Measurements from ENCODE around the gene TRIM25.

The TRIM25 gene

DNA sequence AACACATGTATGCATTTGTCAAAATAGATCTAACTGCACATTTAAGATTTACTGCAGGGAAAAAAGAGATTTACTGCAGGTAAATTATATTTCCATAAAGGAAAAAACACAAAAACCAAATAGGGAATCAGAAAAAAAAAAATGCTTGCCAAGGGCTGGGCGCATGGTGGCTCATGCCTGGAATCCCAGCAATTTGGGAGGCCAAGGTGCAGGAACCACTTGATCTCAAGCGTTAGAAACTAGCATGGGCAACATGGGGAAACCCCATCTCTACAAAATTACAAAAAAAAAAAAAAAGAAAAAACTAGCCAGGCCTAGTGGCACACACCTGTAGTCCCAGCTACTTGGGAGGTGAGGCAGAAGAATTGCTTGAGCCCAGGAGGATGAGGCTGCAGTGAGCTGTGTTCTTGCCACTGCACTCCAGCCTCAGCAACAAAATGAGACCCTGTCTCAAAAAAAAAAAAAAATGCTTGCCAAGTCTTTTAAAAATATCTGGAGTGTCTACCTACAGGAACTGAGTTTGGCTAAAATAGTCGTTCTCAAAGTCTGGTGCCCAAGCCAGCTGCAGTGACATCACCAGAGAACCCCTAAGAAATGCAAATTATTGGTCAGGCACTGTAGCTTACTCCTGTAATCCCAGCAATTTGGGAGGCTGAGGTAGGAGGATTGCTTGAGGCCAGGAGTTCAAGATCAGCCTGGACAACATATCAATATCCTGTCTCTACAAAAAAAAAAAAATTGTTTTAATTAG is 17.5 kb downstream of the TRIM25 start:
- no peak overlapping the region for H3K4me3 ChIP-seq (ENCODE audit: low read length)
- TF ChIP-seq, protein P1, sequence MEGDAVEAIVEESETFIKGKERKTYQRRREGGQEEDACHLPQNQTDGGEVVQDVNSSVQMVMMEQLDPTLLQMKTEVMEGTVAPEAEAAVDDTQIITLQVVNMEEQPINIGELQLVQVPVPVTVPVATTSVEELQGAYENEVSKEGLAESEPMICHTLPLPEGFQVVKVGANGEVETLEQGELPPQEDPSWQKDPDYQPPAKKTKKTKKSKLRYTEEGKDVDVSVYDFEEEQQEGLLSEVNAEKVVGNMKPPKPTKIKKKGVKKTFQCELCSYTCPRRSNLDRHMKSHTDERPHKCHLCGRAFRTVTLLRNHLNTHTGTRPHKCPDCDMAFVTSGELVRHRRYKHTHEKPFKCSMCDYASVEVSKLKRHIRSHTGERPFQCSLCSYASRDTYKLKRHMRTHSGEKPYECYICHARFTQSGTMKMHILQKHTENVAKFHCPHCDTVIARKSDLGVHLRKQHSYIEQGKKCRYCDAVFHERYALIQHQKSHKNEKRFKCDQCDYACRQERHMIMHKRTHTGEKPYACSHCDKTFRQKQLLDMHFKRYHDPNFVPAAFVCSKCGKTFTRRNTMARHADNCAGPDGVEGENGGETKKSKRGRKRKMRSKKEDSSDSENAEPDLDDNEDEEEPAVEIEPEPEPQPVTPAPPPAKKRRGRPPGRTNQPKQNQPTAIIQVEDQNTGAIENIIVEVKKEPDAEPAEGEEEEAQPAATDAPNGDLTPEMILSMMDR (IDR thresholded peaks at IDR 0.05; ENCODE audit: insufficient read depth, low read depth, low read length, missing control alignments): no peak
- DNase-seq (ENCODE audit: low read depth): no peak

DNA sequence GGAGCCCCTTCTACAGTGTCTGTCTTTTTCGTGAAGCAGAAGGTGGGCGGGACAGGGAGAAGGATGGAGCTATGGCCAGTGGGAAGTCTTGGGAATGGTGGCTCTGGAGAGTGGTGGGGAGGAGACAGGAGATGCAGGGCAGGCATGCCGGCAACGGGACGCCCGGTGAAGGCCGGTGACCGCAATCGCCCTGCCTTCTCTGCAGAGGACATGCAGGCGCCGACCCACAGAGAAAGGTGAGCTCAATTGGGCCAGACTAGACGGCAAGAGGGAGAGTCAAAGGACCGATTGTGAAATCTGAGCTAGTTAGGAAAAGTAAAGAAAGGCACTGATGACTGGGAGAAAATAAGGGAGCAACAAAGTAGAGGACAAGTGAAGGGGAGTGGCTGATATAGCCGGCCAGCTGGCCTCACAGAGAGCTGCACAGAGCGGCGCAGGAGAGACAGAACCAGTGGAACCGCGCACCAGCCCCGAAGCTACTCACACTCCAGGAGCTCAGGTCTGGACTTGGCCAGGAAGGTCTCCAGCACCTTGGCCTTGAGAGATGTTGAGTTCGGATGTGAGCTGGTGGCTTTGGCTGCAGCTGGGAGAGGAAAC is 18.9 kb downstream of the TRIM25 start:
- TF ChIP-seq, protein P1 (IDR thresholded peaks at IDR 0.05; ENCODE audit: insufficient read depth, low read depth, low read length, missing control alignments): no peak
- no peak for DNase-seq (ENCODE audit: low read depth)
- H3K4me3 ChIP-seq (ENCODE audit: low read length): no peak overlapping the region

DNA sequence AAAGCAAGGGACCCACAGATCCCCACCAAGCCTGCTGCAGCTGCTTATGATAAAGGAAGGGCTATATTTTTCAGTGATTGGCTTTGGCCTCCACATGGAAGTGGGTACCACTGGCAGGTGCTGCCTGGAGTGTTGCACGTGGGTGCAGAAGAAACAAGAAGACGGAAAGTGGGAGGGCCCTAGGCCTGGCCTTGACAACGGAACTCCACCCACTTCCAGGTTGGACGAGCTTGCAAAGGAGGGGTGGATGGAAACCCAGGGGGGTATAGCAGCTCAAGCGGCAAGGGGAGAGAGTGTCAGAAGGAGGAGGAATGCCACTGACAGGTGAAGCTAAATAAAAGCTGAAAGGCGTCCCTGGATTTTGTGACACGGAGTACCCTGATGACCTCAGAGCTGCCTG is 20.3 kb downstream of the TRIM25 start:
- no peak for DNase-seq (ENCODE audit: low read depth)
- H3K4me3 ChIP-seq (ENCODE audit: low read length): no peak overlapping the region
- TF ChIP-seq, protein P1 (IDR thresholded peaks at IDR 0.05; ENCODE audit: insufficient read depth, low read depth, low read length, missing control alignments): no peak

DNA sequence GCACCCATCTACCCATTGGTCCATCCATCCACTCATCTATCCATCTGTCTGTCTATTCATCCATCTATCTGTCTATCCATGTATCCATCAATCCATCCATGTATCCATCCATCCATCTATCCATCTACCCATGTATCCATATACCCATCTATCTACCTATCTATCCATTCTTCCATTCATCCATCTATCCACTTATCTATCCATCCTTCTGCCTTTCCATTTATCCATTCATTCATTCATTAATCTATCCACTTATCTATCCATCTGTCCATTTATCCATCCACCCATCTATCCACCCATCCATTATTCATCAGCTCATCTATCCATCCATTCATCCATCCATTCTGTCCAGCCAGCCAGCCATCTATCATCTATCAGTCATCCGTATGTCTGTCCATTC is 21.5 kb downstream of the TRIM25 start:
- TF ChIP-seq, protein P1 (IDR thresholded peaks at IDR 0.05; ENCODE audit: insufficient read depth, low read depth, low read length, missing control alignments): no peak
- no peak for DNase-seq (ENCODE audit: low read depth)
- no peak overlapping the region for H3K4me3 ChIP-seq (ENCODE audit: low read length)

DNA sequence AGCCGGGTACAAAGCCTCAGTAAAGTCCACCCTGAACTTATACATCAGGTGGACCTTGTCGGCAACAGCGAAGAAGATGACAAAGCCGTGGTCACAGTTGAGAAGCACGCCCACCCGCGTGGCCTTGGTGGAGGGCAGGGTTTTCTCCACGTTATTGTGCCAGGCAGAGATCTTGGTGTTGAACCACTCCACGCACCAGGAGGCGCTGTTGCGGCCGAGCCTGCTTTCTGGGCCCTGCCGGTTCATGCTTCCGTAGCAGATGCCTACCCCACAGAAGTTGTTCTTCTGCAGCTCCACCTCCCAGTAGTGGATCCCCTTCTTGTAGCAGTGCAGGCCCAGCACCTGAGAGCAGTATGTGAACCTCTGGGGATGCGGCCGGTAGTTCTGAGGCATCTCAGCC is 22.1 kb downstream of the TRIM25 start:
- no peak overlapping the region for H3K4me3 ChIP-seq (ENCODE audit: low read length)
- no peak for DNase-seq (ENCODE audit: low read depth)
- TF ChIP-seq, protein P1 (IDR thresholded peaks at IDR 0.05; ENCODE audit: insufficient read depth, low read depth, low read length, missing control alignments): peak; percentile 6

DNA sequence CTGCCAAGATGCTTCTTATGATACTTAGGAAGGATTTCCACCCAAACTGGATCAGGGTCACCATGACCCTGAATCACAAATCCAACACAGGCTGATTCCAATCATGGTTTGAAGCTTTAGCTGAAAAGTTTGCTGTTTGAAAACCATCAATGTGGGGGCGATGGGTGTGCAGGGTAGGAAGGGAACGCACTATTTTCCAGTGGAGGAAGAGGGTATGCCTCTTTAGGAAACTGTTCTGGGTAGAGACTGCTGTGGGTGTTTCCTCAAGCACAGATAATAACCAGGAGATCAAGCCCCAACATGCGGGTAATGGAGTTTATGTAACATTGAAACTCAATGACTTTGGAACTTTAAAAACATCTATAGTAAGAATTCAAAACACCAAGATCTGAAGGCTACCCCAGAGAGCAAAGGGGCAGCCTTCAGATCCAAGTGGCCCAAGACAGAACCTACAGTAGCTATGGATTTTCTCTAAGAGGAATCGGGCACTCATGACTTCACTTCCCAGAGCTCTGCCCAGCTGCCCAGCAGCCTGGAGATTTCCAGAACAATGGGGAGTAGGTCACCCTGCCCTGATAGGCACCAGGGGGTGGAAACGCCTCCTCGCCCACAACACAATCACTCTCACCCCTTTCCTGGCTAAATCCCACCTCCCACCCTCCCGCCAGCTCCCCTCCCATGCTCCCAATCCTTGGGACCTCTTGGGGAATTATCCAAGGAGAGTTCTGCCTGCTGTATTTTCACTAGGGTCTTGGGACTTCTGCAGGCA is 22.8 kb downstream of the TRIM25 start:
- DNase-seq (ENCODE audit: low read depth): no peak
- no peak overlapping the region for H3K4me3 ChIP-seq (ENCODE audit: low read length)
- TF ChIP-seq, protein P1 (IDR thresholded peaks at IDR 0.05; ENCODE audit: insufficient read depth, low read depth, low read length, missing control alignments): no peak
